AG09319 (cell line): Measurements from ENCODE around the gene FARSA.

Experiments used
- DNase-seq: peaks from one replicate; pipeline ENCODE4 v3.0.0-alpha.2; 2010; ENCODE audit warnings: low read depth; ENCODE audit errors: extremely low read depth
- CTCF ChIP-seq: IDR thresholded peaks from 2 replicates; pipeline ENCODE4 v1.5.1; 2011; ENCODE audit warnings: low read depth, mild to moderate bottlenecking, inconsistent platforms, low read length, moderate library complexity

FARSA gene

GRCh38 chr19:12882589-12882988 lies 50.9 kb downstream of the FARSA start:
- DNase-seq = no peak
- TF ChIP-seq CTCF = no peak

GRCh38 chr19:12881172-12881808 lies 52.2 kb downstream of the FARSA start, which contains the start of gene DNASE2:
TSS of gene DNASE2 (minus strand) at chr19:12881449. CDS start at chr19:12881375, 74 bp downstream.
- DNase-seq = peak; percentile 76
- no peak for TF ChIP-seq CTCF

GRCh38 chr19:12880551-12881171 lies 52.9 kb downstream of the FARSA start:
- TF ChIP-seq CTCF = no peak
- DNase-seq = no peak

GRCh38 chr19:12875086-12875485 lies 58.4 kb downstream of the FARSA start:
- TF ChIP-seq CTCF = no peak
- no peak for DNase-seq

GRCh38 chr19:12873891-12874745 lies 59.4 kb downstream of the FARSA start:
- no peak for DNase-seq
- TF ChIP-seq CTCF = no peak

- no peak for DNase-seq
- no peak for TF ChIP-seq CTCF
Observed at GRCh38 chr19:12872941-12873890, 60.3 kb downstream of the FARSA start.
